ENCODE results near the gene CASS4. TPM values are rescaled to one million over a fixed set of nuclear protein-coding genes. Genes with fewer than 3 reads are reported as not detected.

CASS4 gene
- polyA plus RNA-seq, 1 donor from 2014 or later, result 0.56 TPM

GRCh38 chr20:56393653-56394052 lies 18.4 kb upstream of the CASS4 start:
- no peaks in the 10 kb centered on the region for H3K27me3 ChIP-seq (ENCODE audit: insufficient read depth, low read depth, low read length)
- H3F3A ChIP-seq (ENCODE audit: insufficient read depth, low read length, poor library complexity, severe bottlenecking), result no peaks in the 10 kb centered on the region
- peaks cover 12% of the 10 kb centered on the region for H3K36me3 ChIP-seq (ENCODE audit: insufficient read depth, low read length)
- H2AFZ ChIP-seq (ENCODE audit: low read depth, low read length), result no peak overlapping the region
- H3K79me2 ChIP-seq (replicated peaks; ENCODE audit: insufficient read depth, low read length), result peaks cover 33% of the 10 kb centered on the region
- no peaks in the 10 kb centered on the region for H3K9me2 ChIP-seq (ENCODE audit: insufficient read depth, low read length)
- peak overlapping the region; percentile 71 for H3K4me2 ChIP-seq (ENCODE audit: low read length)
- H4K20me1 ChIP-seq (ENCODE audit: insufficient read depth), result no peaks in the 10 kb centered on the region
- H3K27ac ChIP-seq (ENCODE audit: low read length), result no peak overlapping the region
- peak overlapping the region; percentile 80 for H3K9ac ChIP-seq (ENCODE audit: low read length)
- TF ChIP-seq MXI1 (conservative IDR thresholded peaks at IDR 0.05; ENCODE audit: poor library complexity, severe bottlenecking), result no peak
- TF ChIP-seq EZH2 (IDR thresholded peaks at IDR 0.05; ENCODE audit: borderline replicate concordance, insufficient read depth, low read length, poor library complexity, severe bottlenecking), result no peak
- no peak for TF ChIP-seq REST (IDR thresholded peaks at IDR 0.05; ENCODE audit: borderline replicate concordance)
- TF ChIP-seq CTCF (IDR thresholded peaks at IDR 0.05; ENCODE audit: poor library complexity, severe bottlenecking), result no peak
- no peak for TF ChIP-seq RAD21 (conservative IDR thresholded peaks at IDR 0.05)
- no peak for TF ChIP-seq TAF1 (IDR thresholded peaks at IDR 0.05; ENCODE audit: low read depth)
- TF ChIP-seq POLR2AphosphoS5 (IDR thresholded peaks at IDR 0.05), result no peak
- no peak for TF ChIP-seq SMC3 (conservative IDR thresholded peaks at IDR 0.05; ENCODE audit: poor library complexity)
- no peak for TF ChIP-seq EP300 (conservative IDR thresholded peaks at IDR 0.05; ENCODE audit: poor library complexity, severe bottlenecking)
- no peaks in the 10 kb centered on the region for H3K9me3 ChIP-seq (ENCODE audit: low read length)
- peak overlapping the region; percentile 87 for H3K4me3 ChIP-seq (ENCODE audit: low read length)

GRCh38 chr20:56395166-56395565 lies 16.9 kb upstream of the CASS4 start:
- no peak overlapping the region for H3K4me2 ChIP-seq (ENCODE audit: low read length)
- no peak for TF ChIP-seq RAD21 (conservative IDR thresholded peaks at IDR 0.05)
- TF ChIP-seq CTCF (IDR thresholded peaks at IDR 0.05; ENCODE audit: poor library complexity, severe bottlenecking), result no peak
- no peak for TF ChIP-seq MXI1 (conservative IDR thresholded peaks at IDR 0.05; ENCODE audit: poor library complexity, severe bottlenecking)
- TF ChIP-seq EZH2 (IDR thresholded peaks at IDR 0.05; ENCODE audit: borderline replicate concordance, insufficient read depth, low read length, poor library complexity, severe bottlenecking), result no peak
- no peak for TF ChIP-seq SMC3 (conservative IDR thresholded peaks at IDR 0.05; ENCODE audit: poor library complexity)
- no peak for TF ChIP-seq EP300 (conservative IDR thresholded peaks at IDR 0.05; ENCODE audit: poor library complexity, severe bottlenecking)
- TF ChIP-seq REST (IDR thresholded peaks at IDR 0.05; ENCODE audit: borderline replicate concordance), result no peak
- no peak for TF ChIP-seq TAF1 (IDR thresholded peaks at IDR 0.05; ENCODE audit: low read depth)
- TF ChIP-seq POLR2AphosphoS5 (IDR thresholded peaks at IDR 0.05), result no peak
- peaks cover 32% of the 10 kb centered on the region for H3K79me2 ChIP-seq (replicated peaks; ENCODE audit: insufficient read depth, low read length)
- no peaks in the 10 kb centered on the region for H3K9me3 ChIP-seq (ENCODE audit: low read length)
- no peak overlapping the region for H3K4me3 ChIP-seq (ENCODE audit: low read length)
- H3K9me2 ChIP-seq (ENCODE audit: insufficient read depth, low read length), result no peaks in the 10 kb centered on the region
- peaks cover 12% of the 10 kb centered on the region for H3K36me3 ChIP-seq (ENCODE audit: insufficient read depth, low read length)
- no peaks in the 10 kb centered on the region for H3K27me3 ChIP-seq (ENCODE audit: insufficient read depth, low read depth, low read length)
- no peak overlapping the region for H3K27ac ChIP-seq (ENCODE audit: low read length)
- no peaks in the 10 kb centered on the region for H3F3A ChIP-seq (ENCODE audit: insufficient read depth, low read length, poor library complexity, severe bottlenecking)
- no peak overlapping the region for H3K9ac ChIP-seq (ENCODE audit: low read length)
- no peaks in the 10 kb centered on the region for H4K20me1 ChIP-seq (ENCODE audit: insufficient read depth)
- no peak overlapping the region for H2AFZ ChIP-seq (ENCODE audit: low read depth, low read length)

Measured in neural cell (in vitro differentiated cells).